Ishikawa (cell line): ENCODE results near the gene CNN2.

ENCODE experiments used
- CEBPB ChIP-seq: IDR thresholded peaks from 2 replicates; pipeline ENCODE4 v1.6.1; 2012
- CREB1 ChIP-seq: IDR thresholded peaks from 2 replicates; pipeline ENCODE4 v1.6.1; 2012; ENCODE audit warnings: low read depth
- EGR1 ChIP-seq: IDR thresholded peaks from 2 replicates; pipeline ENCODE4 v1.6.1; 2012
- EP300 ChIP-seq: IDR thresholded peaks from 2 replicates; pipeline ENCODE4 v1.6.1; 2012; ENCODE audit warnings: borderline replicate concordance
- FOXM1 ChIP-seq: IDR thresholded peaks from 2 replicates; pipeline ENCODE4 v1.6.1; 2012; ENCODE audit warnings: low read depth, borderline replicate concordance
- NFIC ChIP-seq: IDR thresholded peaks from 2 replicates; pipeline ENCODE4 v1.6.1; 2012
- RAD21 ChIP-seq: IDR thresholded peaks from 2 replicates; pipeline ENCODE4 v1.6.1; 2012; ENCODE audit warnings: low read depth
- REST ChIP-seq: IDR thresholded peaks from 2 replicates; pipeline ENCODE4 v1.6.1; 2012; ENCODE audit warnings: low read depth, mild to moderate bottlenecking
- TAF1 ChIP-seq: IDR thresholded peaks from 2 replicates; pipeline ENCODE4 v1.6.1; 2012; ENCODE audit warnings: low read depth, mild to moderate bottlenecking
- TCF12 ChIP-seq: IDR thresholded peaks from 2 replicates; pipeline ENCODE4 v1.6.1; 2012; ENCODE audit warnings: low read depth
- ZBTB7A ChIP-seq: IDR thresholded peaks from 2 replicates; pipeline ENCODE4 v1.6.1; 2012; ENCODE audit warnings: low read depth
- TF ChIP-seq, protein P1 (sequence below): IDR thresholded peaks from 2 replicates; pipeline ENCODE4 v1.6.1; 2012
- TF ChIP-seq, protein P2 (sequence below): IDR thresholded peaks from 2 replicates; pipeline ENCODE4 v1.6.1; 2012

Gene CNN2

DNA sequence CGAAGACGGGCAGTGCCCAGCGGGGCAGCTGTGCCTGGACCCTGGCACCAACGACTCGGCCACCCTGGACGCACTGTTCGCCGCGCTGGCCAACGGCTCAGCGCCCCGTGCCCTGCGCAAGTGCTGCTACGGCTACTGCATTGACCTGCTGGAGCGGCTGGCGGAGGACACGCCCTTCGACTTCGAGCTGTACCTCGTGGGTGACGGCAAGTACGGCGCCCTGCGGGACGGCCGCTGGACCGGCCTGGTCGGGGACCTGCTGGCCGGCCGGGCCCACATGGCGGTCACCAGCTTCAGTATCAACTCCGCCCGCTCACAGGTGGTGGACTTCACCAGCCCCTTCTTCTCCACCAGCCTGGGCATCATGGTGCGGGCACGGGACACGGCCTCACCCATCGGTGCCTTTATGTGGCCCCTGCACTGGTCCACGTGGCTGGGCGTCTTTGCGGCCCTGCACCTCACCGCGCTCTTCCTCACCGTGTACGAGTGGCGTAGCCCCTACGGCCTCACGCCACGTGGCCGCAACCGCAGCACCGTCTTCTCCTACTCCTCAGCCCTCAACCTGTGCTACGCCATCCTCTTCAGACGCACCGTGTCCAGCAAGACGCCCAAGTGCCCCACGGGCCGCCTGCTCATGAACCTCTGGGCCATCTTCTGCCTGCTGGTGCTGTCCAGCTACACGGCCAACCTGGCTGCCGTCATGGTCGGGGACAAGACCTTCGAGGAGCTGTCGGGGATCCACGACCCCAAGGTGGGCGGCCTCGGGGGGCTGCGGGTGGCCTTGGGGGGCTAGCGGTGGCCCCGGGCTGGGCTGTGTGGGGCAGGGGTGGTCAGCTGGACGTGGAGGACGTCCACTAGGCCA is 21.4 kb upstream of the CNN2 start:
- TF ChIP-seq ZBTB7A (no peak), RAD21 (no peak), REST (no peak), FOXM1 (no peak), TCF12 (no peak)
- TF ChIP-seq, protein P1, sequence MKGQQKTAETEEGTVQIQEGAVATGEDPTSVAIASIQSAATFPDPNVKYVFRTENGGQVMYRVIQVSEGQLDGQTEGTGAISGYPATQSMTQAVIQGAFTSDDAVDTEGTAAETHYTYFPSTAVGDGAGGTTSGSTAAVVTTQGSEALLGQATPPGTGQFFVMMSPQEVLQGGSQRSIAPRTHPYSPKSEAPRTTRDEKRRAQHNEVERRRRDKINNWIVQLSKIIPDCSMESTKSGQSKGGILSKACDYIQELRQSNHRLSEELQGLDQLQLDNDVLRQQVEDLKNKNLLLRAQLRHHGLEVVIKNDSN = no peak
- TF ChIP-seq, protein P2, sequence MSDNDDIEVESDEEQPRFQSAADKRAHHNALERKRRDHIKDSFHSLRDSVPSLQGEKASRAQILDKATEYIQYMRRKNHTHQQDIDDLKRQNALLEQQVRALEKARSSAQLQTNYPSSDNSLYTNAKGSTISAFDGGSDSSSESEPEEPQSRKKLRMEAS = peak; percentile 76

DNA sequence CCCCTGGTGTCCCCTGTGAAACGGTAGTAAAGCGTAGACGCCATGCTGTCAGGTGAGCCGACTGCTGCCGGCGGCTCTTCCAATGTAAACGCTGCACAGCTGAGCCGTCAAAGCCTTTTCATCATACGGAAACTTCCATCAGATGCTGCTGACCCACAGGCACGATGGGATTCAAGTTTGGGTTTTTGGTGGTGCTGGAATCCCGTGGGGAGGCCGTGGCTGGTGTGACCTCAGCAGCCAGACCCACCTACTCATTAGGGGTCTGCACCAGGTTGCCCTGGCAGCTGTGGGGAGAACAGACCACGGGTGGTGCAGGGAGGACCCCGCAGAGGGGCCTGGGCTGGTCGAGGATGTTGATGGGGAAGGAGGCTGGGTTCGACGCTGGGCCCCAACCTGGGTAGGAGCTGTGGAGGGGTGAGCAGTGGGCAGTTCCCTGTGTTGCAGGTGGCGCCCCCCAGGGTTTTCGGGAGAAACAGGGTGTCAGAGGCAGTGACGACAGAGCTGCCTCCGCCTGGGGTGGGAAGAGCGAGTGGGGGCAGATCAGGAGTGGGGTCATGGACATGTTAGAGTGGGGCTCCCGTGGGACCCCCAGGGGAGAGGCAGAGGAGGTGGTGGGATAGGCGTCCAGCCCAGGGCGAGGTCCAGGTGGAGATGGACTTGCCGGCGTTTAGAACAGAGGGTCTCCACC is 19.6 kb upstream of the CNN2 start:
- TF ChIP-seq EGR1 (no peak), NFIC (no peak), REST (no peak), EP300 (no peak), CEBPB (no peak)

DNA sequence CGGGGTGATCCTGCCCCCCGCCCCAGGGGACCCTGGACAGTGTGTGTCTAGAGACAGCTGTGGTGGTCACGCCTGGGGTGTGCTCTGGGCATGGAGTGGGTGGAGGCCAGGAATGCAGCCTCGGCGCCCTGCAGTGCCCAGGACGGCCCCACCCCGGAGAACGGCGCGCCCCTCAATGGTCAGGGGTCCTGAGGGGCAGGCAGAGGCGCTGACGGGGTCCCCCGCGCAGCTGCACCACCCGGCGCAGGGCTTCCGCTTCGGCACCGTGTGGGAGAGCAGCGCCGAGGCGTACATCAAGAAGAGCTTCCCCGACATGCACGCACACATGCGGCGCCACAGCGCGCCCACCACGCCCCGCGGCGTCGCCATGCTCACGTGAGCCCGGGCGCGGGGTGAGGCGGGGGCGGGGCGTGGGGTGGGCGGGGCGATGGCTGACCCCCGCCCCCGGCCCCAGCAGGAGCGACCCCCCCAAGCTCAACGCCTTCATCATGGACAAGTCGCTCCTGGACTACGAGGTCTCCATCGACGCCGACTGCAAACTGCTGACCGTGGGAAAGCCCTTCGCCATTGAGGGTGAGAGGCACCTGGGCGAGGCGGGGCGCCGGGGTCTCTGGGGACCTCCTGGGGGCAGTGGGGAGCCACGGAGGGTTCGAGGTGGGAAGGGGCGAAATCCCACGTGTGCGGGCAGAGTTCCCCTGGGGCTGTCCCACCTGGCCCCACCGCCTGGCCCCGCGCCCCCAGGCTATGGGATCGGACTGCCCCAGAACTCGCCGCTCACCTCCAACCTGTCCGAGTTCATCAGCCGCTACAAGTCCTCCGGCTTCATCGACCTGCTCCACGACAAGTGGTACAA is 18.8 kb upstream of the CNN2 start:
- TF ChIP-seq ZBTB7A (no peak), CREB1 (no peak), TAF1 (no peak), EP300 (no peak), FOXM1 (no peak)
- TF ChIP-seq, protein P1 = no peak
- TF ChIP-seq, protein P2 = no peak

GRCh38 chr19:1008268-1009040 is 18.0 kb upstream of the CNN2 start:
- TF ChIP-seq NFIC = no peak
- no peak for TF ChIP-seq REST
- 0 out of 2 replicates have a peak, but pooled peaks have one; percentile 37 for TF ChIP-seq ZBTB7A
- no peak for TF ChIP-seq RAD21
- TF ChIP-seq, protein P1 = no peak
- TF ChIP-seq CREB1 = no peak
- TF ChIP-seq EGR1 = no peak
